Fibroblast of peridontal ligament (primary cell): Measurements from ENCODE around the gene ARL4D.

Experiments
- DNase-seq: peaks from one replicate; pipeline ENCODE4 v3.0.0-alpha.2; 2010; ENCODE audit errors: extremely low read depth

The ARL4D gene

GRCh38 chr17:43427362-43428043 is 28.7 kb downstream of the ARL4D start:
- DNase-seq, result no peak

GRCh38 chr17:43428524-43428923 is 29.7 kb downstream of the ARL4D start:
- no peak for DNase-seq

GRCh38 chr17:43430936-43431713 is 32.3 kb downstream of the ARL4D start:
- no peak for DNase-seq

- no peak for DNase-seq
Measured at GRCh38 chr17:43431714-43432523, 33.1 kb downstream of the ARL4D start.

GRCh38 chr17:43434902-43435319 is 36.1 kb downstream of the ARL4D start:
- no peak for DNase-seq

- no peak for DNase-seq
Measured at GRCh38 chr17:43437756-43438155, 39.0 kb downstream of the ARL4D start.

GRCh38 chr17:43438626-43439025 is 39.8 kb downstream of the ARL4D start:
- DNase-seq, result no peak

GRCh38 chr17:43439041-43439440 is 40.2 kb downstream of the ARL4D start:
- no peak for DNase-seq

GRCh38 chr17:43442711-43443110 is 43.9 kb downstream of the ARL4D start:
- peak; percentile 73 for DNase-seq

GRCh38 chr17:43443381-43443780 is 44.6 kb downstream of the ARL4D start:
- DNase-seq, result no peak

- DNase-seq, result peak; percentile 82
Measured at GRCh38 chr17:43444223-43445008, 45.6 kb downstream of the ARL4D start.

- DNase-seq, result no peak
Measured at GRCh38 chr17:43445009-43445589, 46.3 kb downstream of the ARL4D start.

GRCh38 chr17:43446773-43447172 is 48.0 kb downstream of the ARL4D start:
- no peak for DNase-seq

GRCh38 chr17:43448720-43449469 is 50.1 kb downstream of the ARL4D start:
- no peak for DNase-seq

- no peak for DNase-seq
Measured at GRCh38 chr17:43449470-43450248, 50.9 kb downstream of the ARL4D start.
